ENCODE measurements around the gene S100PBP. TPM values are rescaled to one million over a fixed set of nuclear protein-coding genes. Genes with fewer than 3 reads are reported as not detected.

The S100PBP gene
- total and polyA plus RNA-seq, 2 donors (not counting 3 experiments of a cell fraction or from before 2014, with no cell fraction given), result 15.4 to 38.6 TPM

- no peak for DNase-seq (ENCODE audit: low read depth, low spot score)
- Histone ChIP-seq H3K79me2 (ENCODE audit: control insufficient read depth, insufficient read depth, low read length) (peaks cover 36% of the 10 kb centered on the region), H4K20me1 (replicated peaks; ENCODE audit: control insufficient read depth, extremely low read depth, insufficient read depth, low read length) (peaks cover 2% of the 10 kb centered on the region), H3K27ac (ENCODE audit: insufficient read depth, low read depth, low read length) (no peak overlapping the region), H3K9me1 (replicated peaks; ENCODE audit: control insufficient read depth, extremely low read depth, insufficient read depth, low read length) (no peaks in the 10 kb centered on the region), H3K9ac (replicated peaks; ENCODE audit: extremely low read depth, insufficient read depth, low read length) (no peak overlapping the region), H3K4me1 (ENCODE audit: control insufficient read depth, extremely low read depth, insufficient read depth, low read length) (no peaks in the 10 kb centered on the region), H3K36me3 (ENCODE audit: control insufficient read depth in 2 of 2, extremely low read depth in 1 of 2, insufficient read depth in 2 of 2, low read length in 2 of 2) (peaks cover 11 to 13% of the 10 kb centered on the region in 2 experiments), H3K27me3 (ENCODE audit: control insufficient read depth in 2 of 2, insufficient read depth in 2 of 2, low read length in 2 of 2) (no peaks in the 10 kb centered on the region), H2AFZ (ENCODE audit: low read depth, low read length) (no peak overlapping the region), H3K4me2 (ENCODE audit: insufficient read depth, low read length) (no peak overlapping the region), H3K4me3 (replicated peaks in 1 of 3; ENCODE audit: insufficient read depth in 1 of 3, low read depth in 1 of 3, low read length in 3 of 3) (no peak overlapping the region), H3K9me3 (replicated peaks; ENCODE audit: control insufficient read depth, insufficient read depth, low read length) (no peaks in the 10 kb centered on the region)
- CTCF ChIA-PET, result interaction anchor here (1.0 kb wide), 1 partner anchor 287 kb away, joined by 3 read pairs; no protein-coding TSS in a partner anchor
- POLR2A ChIA-PET, result no interaction called here
- intact Hi-C loops (cut with micrococcal nuclease) (no loop called here), dilution Hi-C loops (cut with MboI; ENCODE audit: extremely low pct_ligation_motif_present, low sequenced_read_pairs) (no loop called here)
- TF ChIP-seq CTCF (IDR thresholded peaks at IDR 0.05; ENCODE audit: extremely low read depth in 1 of 2, insufficient read depth in 1 of 2, low read depth in 1 of 2, low read length in 2 of 2) (no peak), POLR2AphosphoS5 (IDR thresholded peaks at IDR 0.05; ENCODE audit: insufficient read depth, low read depth, low read length) (no peak), POLR2A (IDR thresholded peaks at IDR 0.05; ENCODE audit: low read depth, low read length) (no peak), FOS (IDR thresholded peaks at IDR 0.05; ENCODE audit: borderline replicate concordance, insufficient read depth, low read length) (no peak), MAX (IDR thresholded peaks at IDR 0.05; ENCODE audit: insufficient read depth, insufficient read length) (no peak), MYC (IDR thresholded peaks at IDR 0.05; ENCODE audit: low read depth, low read length) (no peak), EZH2 (IDR thresholded peaks at IDR 0.05; ENCODE audit: borderline replicate concordance, low read depth, low read length, severe bottlenecking) (no peak), JUN (IDR thresholded peaks at IDR 0.05; ENCODE audit: borderline replicate concordance, insufficient read depth, insufficient read length, low read depth) (no peak), GATA2 (IDR thresholded peaks at IDR 0.05; ENCODE audit: insufficient read depth, insufficient read length, low read depth, low read length) (no peak)
- BruUV-seq (replicated peaks), result no TSS peak
- FAIRE-seq, result no peak
Measured at GRCh38 chr1:32806910-32807523, 10.4 kb upstream of the S100PBP start.
